Anterior cingulate cortex (tissue), 58 donors: ENCODE data around the gene TAF8.

Experiments
- DNase-seq, 58 donors: peaks; one replicate each; lab custom pipeline; 2025; lab: John Stamatoyannopoulos, UW

Gene TAF8

GRCh38 chr6:42091718-42092023 is 41.3 kb downstream of the TAF8 start:
- DNase-seq, result no peak

GRCh38 chr6:42093582-42094329 is 43.4 kb downstream of the TAF8 start:
- DNase-seq, result no peak

GRCh38 chr6:42095094-42095493 is 44.8 kb downstream of the TAF8 start:
- no peak for DNase-seq

GRCh38 chr6:42095776-42096541 is 45.6 kb downstream of the TAF8 start:
- no peak for DNase-seq

GRCh38 chr6:42099340-42100028 is 49.2 kb downstream of the TAF8 start:
- no peak for DNase-seq

GRCh38 chr6:42100029-42100901 is 49.9 kb downstream of the TAF8 start:
- no peak for DNase-seq

GRCh38 chr6:42101186-42101657 is 50.9 kb downstream of the TAF8 start:
- DNase-seq, result no peak

- DNase-seq, result no peak
Observed at GRCh38 chr6:42103216-42103615, 52.9 kb downstream of the TAF8 start.

- no peak for DNase-seq
Observed at GRCh38 chr6:42103753-42104094, 53.4 kb downstream of the TAF8 start.

GRCh38 chr6:42104095-42104803 is 53.9 kb downstream of the TAF8 start:
- DNase-seq, result peak in 8 of 58 donors; percentile 1 to 50 (median 10)

GRCh38 chr6:42104804-42105125 is 54.4 kb downstream of the TAF8 start:
- no peak for DNase-seq

- no peak for DNase-seq
Observed at GRCh38 chr6:42105156-42105648, 54.9 kb downstream of the TAF8 start.

- DNase-seq, result no peak
Observed at GRCh38 chr6:42105709-42106108, 55.4 kb downstream of the TAF8 start.

GRCh38 chr6:42106112-42107023 is 56.0 kb downstream of the TAF8 start:
- no peak for DNase-seq

- no peak for DNase-seq
Observed at GRCh38 chr6:42108071-42108470, 57.7 kb downstream of the TAF8 start.

GRCh38 chr6:42110683-42111082 is 60.4 kb downstream of the TAF8 start:
- DNase-seq, result no peak

GRCh38 chr6:42112351-42112750 is 62.0 kb downstream of the TAF8 start:
- DNase-seq, result no peak

GRCh38 chr6:42113936-42114636 is 63.8 kb downstream of the TAF8 start:
- DNase-seq, result no peak
